ENCODE results near the gene SMTN.

GRCh38 chr22:31135706-31136105 lies 54.6 kb downstream of the SMTN start:
- no peak for TF ChIP-seq CTCF (conservative IDR thresholded peaks at IDR 0.05; ENCODE audit: low read depth, low read length)
- no peak for TF ChIP-seq EZH2phosphoT487 (IDR thresholded peaks at IDR 0.05; ENCODE audit: borderline replicate concordance, low read length)

All from PC-3 (cell line).